BLaER1 (cell line): ENCODE data around the gene CCDC102B.
"Not testable (repeated sequence)": the region's sequence is repeated elsewhere in the genome, so short reads cannot be mapped to it uniquely, and the experiment has no call there.

Experiments
- H3K27ac ChIP-seq: shearing (Covaris generic); formaldehyde crosslinking; 2 replicates; pipeline ENCODE4 v1.8.1; 2022
- H3K27me3 ChIP-seq: shearing (Covaris generic); formaldehyde crosslinking; 2 replicates; pipeline ENCODE4 v1.8.1; 2022
- H3K36me3 ChIP-seq: shearing (Covaris generic); formaldehyde crosslinking; 2 replicates; pipeline ENCODE4 v1.8.1; 2022
- H3K4me1 ChIP-seq: shearing (Covaris generic); formaldehyde crosslinking; 2 replicates; pipeline ENCODE4 v1.8.1; 2022
- H3K4me2 ChIP-seq: shearing (Covaris generic); formaldehyde crosslinking; 2 replicates; pipeline ENCODE4 v1.8.1; 2022
- H3K4me3 ChIP-seq: shearing (Covaris generic); formaldehyde crosslinking; 2 replicates; pipeline ENCODE4 v1.8.1; 2022
- H3K9ac ChIP-seq: shearing (Covaris generic); formaldehyde crosslinking; 2 replicates; pipeline ENCODE4 v1.8.1; 2022
- H3K9me3 ChIP-seq: shearing (Covaris generic); formaldehyde crosslinking; 2 replicates; pipeline ENCODE4 v1.8.1; 2022
- H4K20me1 ChIP-seq: shearing (Covaris generic); formaldehyde crosslinking; 2 replicates; pipeline ENCODE4 v1.8.1; 2022
- Cebpa-rat ChIP-seq: shearing (Covaris generic); IDR thresholded peaks from 2 replicates; pipeline ENCODE4 v1.8.1; 2022

The CCDC102B gene

GRCh38 chr18:68991286-68991685, 193.4 kb downstream of the CCDC102B start:
- Histone ChIP-seq H3K4me2 (no peak overlapping the region), H3K9me3 (no peaks in the 10 kb centered on the region), H3K9ac (no peak overlapping the region), H4K20me1 (no peaks in the 10 kb centered on the region), H3K27me3 (no peaks in the 10 kb centered on the region), H3K36me3 (no peaks in the 10 kb centered on the region), H3K27ac (no peak overlapping the region), H3K4me1 (no peaks in the 10 kb centered on the region), H3K4me3 (no peak overlapping the region)
- TF ChIP-seq Cebpa-rat: no peak

GRCh38 chr18:68992719-68993482, 195.0 kb downstream of the CCDC102B start:
- Histone ChIP-seq H4K20me1 (no peaks in the 10 kb centered on the region), H3K4me1 (no peaks in the 10 kb centered on the region), H3K9ac (no peak overlapping the region), H3K27ac (no peak overlapping the region), H3K36me3 (no peaks in the 10 kb centered on the region), H3K4me2 (no peak overlapping the region), H3K27me3 (no peaks in the 10 kb centered on the region), H3K4me3 (no peak overlapping the region), H3K9me3 (no peaks in the 10 kb centered on the region)
- TF ChIP-seq Cebpa-rat: no peak

GRCh38 chr18:68995675-68996074, 197.8 kb downstream of the CCDC102B start:
- Histone ChIP-seq H4K20me1 (no peaks in the 10 kb centered on the region), H3K27me3 (no peaks in the 10 kb centered on the region), H3K4me2 (no peak overlapping the region), H3K9me3 (no peaks in the 10 kb centered on the region), H3K9ac (no peak overlapping the region), H3K36me3 (no peaks in the 10 kb centered on the region), H3K27ac (no peak overlapping the region), H3K4me1 (no peaks in the 10 kb centered on the region), H3K4me3 (no peak overlapping the region)
- no peak for TF ChIP-seq Cebpa-rat

GRCh38 chr18:68997845-68998244, 200.0 kb downstream of the CCDC102B start:
- no peak overlapping the region for H3K27ac ChIP-seq
- no peak overlapping the region for H3K4me3 ChIP-seq
- no peak overlapping the region for H3K4me2 ChIP-seq
- TF ChIP-seq Cebpa-rat: no peak
- no peaks in the 10 kb centered on the region for H3K4me1 ChIP-seq
- H3K27me3 ChIP-seq: no peaks in the 10 kb centered on the region
- H3K36me3 ChIP-seq: no peaks in the 10 kb centered on the region
- no peak overlapping the region for H3K9ac ChIP-seq
- no peaks in the 10 kb centered on the region for H4K20me1 ChIP-seq
- H3K9me3 ChIP-seq: no peaks in the 10 kb centered on the region

GRCh38 chr18:69000366-69000765, 202.5 kb downstream of the CCDC102B start:
- H3K9me3 ChIP-seq: no peaks in the 10 kb centered on the region
- H4K20me1 ChIP-seq: no peaks in the 10 kb centered on the region
- no peak for TF ChIP-seq Cebpa-rat
- H3K4me3 ChIP-seq: no peak overlapping the region
- H3K4me1 ChIP-seq: no peaks in the 10 kb centered on the region
- no peak overlapping the region for H3K27ac ChIP-seq
- H3K4me2 ChIP-seq: no peak overlapping the region
- no peaks in the 10 kb centered on the region for H3K36me3 ChIP-seq
- H3K27me3 ChIP-seq: no peaks in the 10 kb centered on the region
- H3K9ac ChIP-seq: no peak overlapping the region

- H3K9me3 ChIP-seq: no peaks in the 10 kb centered on the region
- H3K27ac ChIP-seq: no peak overlapping the region
- no peak overlapping the region for H3K4me2 ChIP-seq
- H4K20me1 ChIP-seq: no peaks in the 10 kb centered on the region
- no peak overlapping the region for H3K9ac ChIP-seq
- H3K4me3 ChIP-seq: no peak overlapping the region
- no peaks in the 10 kb centered on the region for H3K36me3 ChIP-seq
- no peaks in the 10 kb centered on the region for H3K27me3 ChIP-seq
- no peaks in the 10 kb centered on the region for H3K4me1 ChIP-seq
- no peak for TF ChIP-seq Cebpa-rat
These were observed 204.4 kb downstream of the CCDC102B start for GRCh38 chr18:69002233-69002632.

GRCh38 chr18:69006212-69006611, 208.3 kb downstream of the CCDC102B start:
- not testable (repeated sequence) for H3K4me2 ChIP-seq, H3K27ac ChIP-seq, H4K20me1 ChIP-seq, H3K9me3 ChIP-seq, H3K9ac ChIP-seq, H3K36me3 ChIP-seq, H3K4me1 ChIP-seq, H3K27me3 ChIP-seq, H3K4me3 ChIP-seq

- Histone ChIP-seq H4K20me1 (no peaks in the 10 kb centered on the region), H3K4me3 (no peak overlapping the region), H3K36me3 (no peaks in the 10 kb centered on the region), H3K27ac (no peak overlapping the region), H3K9ac (no peak overlapping the region), H3K27me3 (no peaks in the 10 kb centered on the region), H3K9me3 (no peaks in the 10 kb centered on the region), H3K4me2 (no peak overlapping the region), H3K4me1 (no peaks in the 10 kb centered on the region)
- no peak for TF ChIP-seq Cebpa-rat
These were observed 210.7 kb downstream of the CCDC102B start for GRCh38 chr18:69008538-69008937.

GRCh38 chr18:69021211-69021805, 223.4 kb downstream of the CCDC102B start:
- H3K4me2 ChIP-seq: no peak overlapping the region
- no peaks in the 10 kb centered on the region for H4K20me1 ChIP-seq
- H3K4me3 ChIP-seq: no peak overlapping the region
- H3K36me3 ChIP-seq: no peaks in the 10 kb centered on the region
- no peak for TF ChIP-seq Cebpa-rat
- H3K4me1 ChIP-seq: no peaks in the 10 kb centered on the region
- no peak overlapping the region for H3K27ac ChIP-seq
- no peaks in the 10 kb centered on the region for H3K27me3 ChIP-seq
- no peak overlapping the region for H3K9ac ChIP-seq
- H3K9me3 ChIP-seq: no peaks in the 10 kb centered on the region

- Histone ChIP-seq H4K20me1 (no peaks in the 10 kb centered on the region), H3K36me3 (no peaks in the 10 kb centered on the region), H3K9me3 (no peaks in the 10 kb centered on the region), H3K9ac (no peak overlapping the region), H3K4me3 (no peak overlapping the region), H3K27me3 (no peaks in the 10 kb centered on the region), H3K4me1 (no peaks in the 10 kb centered on the region), H3K27ac (no peak overlapping the region), H3K4me2 (no peak overlapping the region)
- no peak for TF ChIP-seq Cebpa-rat
These were observed 224.5 kb downstream of the CCDC102B start for GRCh38 chr18:69022426-69022825.
